Stimulated activated CD8-positive, alpha-beta memory T cell treated with anti-CD3 and anti-CD28 coated beads, Interleukin-15, amount 100 ng/mL, for 24 hours (primary cell): ENCODE measurements around the gene EIF5AL1.
"Not testable (repeated sequence)": the region's sequence is repeated elsewhere in the genome, so short reads cannot be mapped to it uniquely, and the experiment has no call there.

Experiments
- DNase-seq: peaks from one replicate; pipeline ENCODE4 v3.0.0-alpha.2; 2020; ENCODE audit warnings: low read depth

Gene EIF5AL1

DNA sequence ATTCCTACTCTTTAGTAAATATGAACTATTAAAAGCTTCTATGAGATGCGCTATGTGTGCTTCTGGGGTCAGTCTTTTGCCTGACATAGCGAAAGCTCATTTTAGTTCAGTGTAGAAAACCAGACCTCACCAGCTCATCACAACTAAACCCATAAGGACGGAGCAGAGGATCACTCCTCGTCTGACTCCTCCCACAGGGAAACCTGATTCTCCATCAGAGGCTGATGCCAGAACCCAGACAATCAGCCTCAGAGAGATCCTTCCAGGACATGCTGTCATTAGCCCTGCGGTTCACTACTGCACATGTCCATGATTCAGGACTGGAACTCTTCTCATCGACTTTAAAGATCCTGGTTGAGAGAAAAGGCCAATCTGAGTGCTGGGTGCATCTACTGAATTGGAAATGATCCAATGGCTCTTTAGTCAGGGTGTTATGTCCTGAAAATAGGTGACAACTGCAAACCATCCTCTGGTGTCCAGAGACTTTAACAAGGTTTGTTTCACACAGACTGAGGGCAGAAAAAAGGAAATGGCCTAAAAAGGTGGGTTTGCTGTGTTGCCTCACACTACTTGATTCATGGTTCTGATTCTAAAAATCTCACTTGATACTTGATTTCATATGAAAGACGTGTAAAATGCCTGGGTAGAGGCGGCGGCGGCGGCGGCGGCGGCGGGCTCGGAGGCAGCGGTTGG lies at the start of gene EIF5AL1:
Gene EIF5AL1, plus strand, starts transcription at position 643 of the 693 bp plus-strand sequence. CDS start 117 bp downstream, outside the sequence.
- not testable (repeated sequence) for DNase-seq

DNA sequence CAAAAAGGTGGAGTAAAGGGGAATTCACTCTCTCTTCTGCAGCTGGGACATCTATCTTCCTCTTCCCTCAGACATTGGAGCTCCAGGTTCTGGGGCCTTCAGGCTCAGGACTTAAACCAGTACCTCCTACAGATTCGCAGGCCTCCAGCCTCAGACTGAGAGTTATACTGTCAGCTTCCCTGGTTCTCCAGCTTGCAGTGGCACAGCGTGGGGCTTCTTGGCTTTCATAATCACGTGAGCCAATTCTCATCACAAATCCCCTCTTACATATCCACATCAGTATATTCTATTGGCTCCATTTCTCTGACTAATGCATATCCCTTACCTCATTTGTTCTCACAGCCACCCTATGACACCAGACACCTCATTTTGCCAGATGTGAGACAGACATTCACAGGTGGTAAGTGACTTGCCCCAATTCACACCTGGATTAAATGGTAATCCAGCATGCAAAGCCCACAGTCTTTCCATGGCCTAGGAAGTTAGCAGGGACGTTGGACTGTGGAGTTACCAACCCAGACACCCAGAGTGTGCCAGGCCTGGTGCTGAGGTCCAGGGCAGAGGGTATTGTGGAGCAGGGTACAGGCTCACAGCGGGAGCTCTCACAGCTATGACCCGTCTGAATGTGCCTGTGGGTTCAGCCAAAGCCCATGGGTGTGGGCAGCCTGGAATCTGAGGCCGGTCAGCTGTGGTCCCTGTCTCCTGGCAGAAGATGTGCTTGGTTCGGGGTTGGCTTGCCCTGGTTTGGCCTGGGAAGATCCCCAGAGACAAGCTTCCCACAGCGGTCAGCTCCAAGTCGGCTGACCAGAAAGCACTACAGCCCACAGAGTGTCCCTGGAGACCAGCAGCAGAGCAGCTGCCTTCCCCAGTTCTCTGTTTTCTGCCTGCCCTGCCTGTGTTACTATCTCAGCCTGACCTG lies 48.5 kb upstream of the EIF5AL1 start:
- DNase-seq = no peak

DNA sequence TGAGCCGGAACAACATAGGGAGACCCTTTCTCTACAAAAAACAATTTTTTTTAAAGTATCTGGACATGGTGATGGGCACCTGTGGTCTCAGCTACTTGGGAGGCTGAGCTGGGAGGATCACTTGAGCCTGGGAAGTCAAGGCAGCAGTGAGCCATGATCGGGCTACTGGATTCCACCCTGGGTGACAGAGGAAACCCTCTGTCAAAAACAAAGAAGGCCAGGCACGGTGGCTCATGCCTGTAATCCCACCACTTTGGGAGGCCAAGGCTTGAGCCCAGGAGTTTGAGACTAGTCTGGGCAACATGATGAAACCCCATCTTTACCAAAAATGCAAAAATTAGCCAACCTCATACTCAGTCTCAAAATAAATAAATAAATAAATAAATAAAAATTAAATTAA lies 47.0 kb upstream of the EIF5AL1 start:
- DNase-seq = no peak

- DNase-seq = no peak
Measured at GRCh38 chr10:79468015-79468560, 44.2 kb upstream of the EIF5AL1 start.

- no peak for DNase-seq
Measured at GRCh38 chr10:79468841-79469585, 43.3 kb upstream of the EIF5AL1 start.

DNA sequence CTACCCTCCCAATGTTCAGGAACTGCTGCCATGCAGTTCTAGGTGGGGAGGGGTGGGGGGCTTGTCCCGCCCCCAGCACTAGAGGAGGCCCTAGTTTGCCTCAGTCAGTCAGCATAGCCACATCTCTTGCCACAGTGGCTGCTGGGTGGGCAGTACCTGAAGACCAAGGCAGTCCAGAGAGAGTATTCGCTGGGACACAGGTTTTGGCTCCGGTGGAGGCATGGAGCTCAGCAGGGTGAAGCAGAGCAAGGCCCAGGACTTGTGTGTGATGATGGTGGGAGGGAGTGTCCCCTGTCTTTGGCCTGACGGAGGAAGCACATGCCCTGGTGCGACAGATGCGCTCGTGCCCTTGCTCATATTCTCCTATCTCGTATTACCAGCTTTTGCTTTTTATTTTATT lies 42.2 kb upstream of the EIF5AL1 start:
- no peak for DNase-seq

- no peak for DNase-seq
Measured at GRCh38 chr10:79471776-79472175, 40.6 kb upstream of the EIF5AL1 start.

- no peak for DNase-seq
Measured at GRCh38 chr10:79472449-79472848, 39.9 kb upstream of the EIF5AL1 start.

DNA sequence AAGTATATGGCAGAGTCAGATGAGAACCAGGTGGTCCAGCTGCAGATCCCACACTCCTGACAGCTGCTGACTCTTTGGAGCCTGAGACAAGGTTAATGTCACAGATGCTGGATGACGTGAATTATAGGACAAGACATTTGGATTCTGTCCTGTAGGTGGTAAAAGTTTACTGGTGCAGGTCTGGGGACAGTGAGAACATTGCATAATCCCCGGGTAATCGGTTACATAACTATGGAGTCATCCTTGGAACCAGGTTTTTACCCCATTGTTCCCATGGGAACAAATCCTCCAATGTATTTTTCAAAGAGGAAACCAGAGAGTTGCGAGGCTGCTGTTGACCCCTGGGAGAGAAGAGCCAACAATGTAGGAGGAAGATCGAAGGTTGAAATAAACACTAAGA lies 39.4 kb upstream of the EIF5AL1 start:
- DNase-seq = no peak

DNA sequence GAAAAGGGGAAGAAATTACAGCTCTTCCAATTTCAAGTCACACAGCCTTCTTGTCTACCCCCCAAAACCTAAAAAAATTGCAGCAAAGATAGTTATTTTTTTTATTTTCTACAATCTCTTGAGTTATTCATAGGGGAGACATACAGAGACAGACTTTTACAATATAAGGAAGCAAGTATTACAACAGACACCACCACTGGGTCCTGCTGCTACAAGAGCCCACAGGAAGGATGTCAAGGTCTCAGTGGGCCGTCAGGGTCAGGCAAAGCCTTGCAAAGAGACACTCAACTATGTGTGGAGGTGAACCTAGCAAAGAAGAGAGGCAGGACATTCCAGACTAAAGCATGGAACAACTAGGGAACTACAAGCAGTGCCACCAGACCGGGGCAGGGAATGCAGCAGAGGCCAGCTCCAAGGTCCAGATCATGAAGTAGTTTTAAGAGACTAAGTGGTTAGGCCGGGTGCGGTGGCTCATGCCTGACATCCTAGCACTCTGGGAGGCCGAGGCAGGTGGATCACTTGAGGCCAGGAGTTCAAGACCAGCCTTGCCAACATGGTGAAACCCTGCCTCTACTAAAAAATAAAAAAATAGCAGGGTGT lies 38.7 kb upstream of the EIF5AL1 start:
- DNase-seq = no peak

- DNase-seq = no peak
Measured at GRCh38 chr10:79475119-79475653, 37.1 kb upstream of the EIF5AL1 start.

DNA sequence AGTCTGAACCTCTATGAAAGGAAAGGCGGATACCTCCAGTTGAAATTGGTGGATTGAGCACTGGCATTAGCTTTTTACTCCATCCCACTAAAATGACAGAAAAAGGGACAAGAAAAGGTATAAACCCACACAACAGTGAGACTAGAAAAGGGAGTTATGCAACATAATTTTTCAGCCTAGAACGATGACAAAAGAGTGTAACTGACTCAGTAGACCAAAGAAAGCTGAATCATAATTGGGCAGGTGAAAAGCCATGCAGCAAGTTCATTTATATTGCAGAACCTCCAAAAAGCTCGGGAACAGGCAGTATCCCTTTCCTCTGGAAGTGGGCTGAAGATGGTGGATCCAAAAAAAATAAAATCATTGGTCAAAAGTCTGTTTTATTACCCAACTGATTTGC lies 36.5 kb upstream of the EIF5AL1 start:
- no peak for DNase-seq

DNA sequence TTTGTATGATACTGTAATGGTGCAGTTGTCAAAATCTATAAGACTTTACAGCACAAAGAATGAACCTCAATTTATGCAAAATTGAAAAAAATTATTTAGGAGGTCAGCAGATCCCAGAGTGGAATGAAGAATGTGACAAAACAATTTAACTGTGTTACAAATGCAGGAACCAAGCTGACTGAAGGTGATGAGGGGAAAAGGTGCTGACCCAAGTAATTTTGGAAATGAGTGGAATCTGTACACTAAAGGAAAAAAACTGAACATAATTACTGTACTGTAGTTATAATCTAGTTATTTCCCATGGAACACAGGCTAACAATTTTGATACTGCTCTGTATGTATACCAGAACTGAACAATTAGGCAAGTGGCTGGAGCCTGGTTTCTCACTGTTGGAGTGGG lies 35.7 kb upstream of the EIF5AL1 start:
- DNase-seq = no peak

- no peak for DNase-seq
Measured at GRCh38 chr10:79477456-79477855, 34.9 kb upstream of the EIF5AL1 start.

- DNase-seq = no peak
Measured at GRCh38 chr10:79479283-79479909, 32.9 kb upstream of the EIF5AL1 start.

- no peak for DNase-seq
Measured at GRCh38 chr10:79482304-79482703, 30.0 kb upstream of the EIF5AL1 start.

DNA sequence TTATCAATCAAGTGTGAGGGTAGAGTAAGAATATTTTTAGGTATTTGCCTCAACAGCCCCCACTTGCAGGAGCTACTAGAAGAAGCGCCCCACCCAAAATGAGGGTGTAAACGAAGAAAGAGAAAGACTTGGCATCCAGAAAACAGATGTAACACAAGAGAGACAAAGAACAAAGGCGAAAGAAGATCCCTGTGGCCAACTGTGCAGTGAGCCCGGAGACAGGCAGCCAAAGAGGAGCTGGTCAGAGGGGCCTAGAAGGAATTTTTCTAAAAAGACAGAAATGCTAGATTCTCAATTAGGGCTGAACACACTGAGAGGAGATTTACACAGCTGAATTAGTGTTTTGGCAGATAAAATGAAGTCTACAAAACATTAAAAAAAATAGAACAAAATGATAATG lies 29.6 kb upstream of the EIF5AL1 start:
- DNase-seq = no peak

DNA sequence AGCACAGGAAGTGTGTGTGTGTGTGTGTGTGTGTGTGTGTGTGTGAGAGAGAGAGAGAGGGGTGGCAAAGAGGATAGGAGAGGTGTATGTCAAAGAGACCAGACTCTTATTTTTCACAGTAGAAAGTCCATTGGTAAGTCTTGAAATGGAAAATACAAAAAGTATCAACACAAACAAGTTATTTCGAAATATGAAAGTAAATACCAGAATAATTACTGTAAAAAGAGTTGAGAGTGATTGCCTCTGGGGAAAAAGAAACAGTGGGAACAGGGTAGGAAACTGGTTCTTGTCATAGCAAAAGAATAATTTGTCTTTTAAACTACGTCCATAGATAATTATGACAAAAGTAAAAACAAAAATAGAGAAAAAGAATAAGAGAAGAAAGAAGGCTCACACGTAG lies 29.0 kb upstream of the EIF5AL1 start:
- DNase-seq = no peak

- DNase-seq = no peak
Measured at GRCh38 chr10:79483948-79484347, 28.4 kb upstream of the EIF5AL1 start.

DNA sequence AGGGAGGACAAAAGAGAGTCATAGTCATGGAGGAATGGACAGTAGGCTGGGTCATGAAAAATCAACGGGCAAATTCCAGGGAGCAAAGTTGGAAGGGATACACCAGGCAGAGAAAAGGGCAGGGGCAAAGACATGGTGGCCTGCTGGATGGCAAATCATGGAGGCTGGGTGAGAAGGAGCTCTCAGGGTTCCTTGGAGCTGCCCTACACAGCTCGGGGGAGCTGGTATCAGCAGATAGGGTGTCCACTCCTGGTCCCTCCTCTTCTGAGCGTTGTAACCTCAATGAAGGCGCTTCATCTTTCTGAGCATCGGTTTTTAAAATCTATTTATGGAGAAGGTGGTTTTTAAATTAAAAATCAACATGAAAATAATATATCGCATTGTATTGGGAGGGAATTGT lies 27.9 kb upstream of the EIF5AL1 start:
- DNase-seq = no peak
